Measurements from ENCODE around the gene HDAC11. TPM values are rescaled to one million over a fixed set of nuclear protein-coding genes. Genes with fewer than 3 reads are reported as not detected.
A peak's percentile ranks its signal among the peaks of the same experiment; 100 is the strongest.
"Not testable (repeated sequence)": the region's sequence is repeated elsewhere in the genome, so short reads cannot be mapped to it uniquely, and the experiment has no call there.

HDAC11 gene
- total RNA-seq, 4 donors from 2014 or later: 7.4 to 20.6 (median 11.7) TPM

- no peaks in the 10 kb centered on the region for H3K27me3 ChIP-seq
- H3K4me1 ChIP-seq: no peaks in the 10 kb centered on the region
- intact Hi-C loops (cut with DNase I; ENCODE audit: low total_unique reads): no loop called here
- H3K4me3 ChIP-seq: no peak overlapping the region
- H3K9me3 ChIP-seq: no peaks in the 10 kb centered on the region
- TF ChIP-seq CTCF (IDR thresholded peaks at IDR 0.05): no peak
- TF ChIP-seq POLR2A (IDR thresholded peaks at IDR 0.05): no peak
- no peaks in the 10 kb centered on the region for H3K36me3 ChIP-seq
- no peak for DNase-seq
- H3K27ac ChIP-seq: no peak overlapping the region
Measured at GRCh38 chr3:13440204-13440817, 39.8 kb upstream of the HDAC11 start.

- H3K27me3 ChIP-seq; H3K36me3 ChIP-seq; H3K27ac ChIP-seq; DNase-seq; H3K9me3 ChIP-seq; H3K4me1 ChIP-seq; intact Hi-C loops (cut with DNase I; ENCODE audit: low total_unique reads); H3K4me3 ChIP-seq: not testable (repeated sequence)
Measured at GRCh38 chr3:13442882-13443281, 37.2 kb upstream of the HDAC11 start.

- H3K4me3 ChIP-seq: peak overlapping the region; percentile 45 to 51
- H3K36me3 ChIP-seq: no peaks in the 10 kb centered on the region
- intact Hi-C loops (cut with DNase I; ENCODE audit: low total_unique reads): loop anchor here (10.0 kb wide), 1 partner anchor 356 kb away; no protein-coding TSS in a partner anchor
- DNase-seq: peak in 1 of 2 donors; percentile 22
- TF ChIP-seq POLR2A (IDR thresholded peaks at IDR 0.05) (no peak), CTCF (IDR thresholded peaks at IDR 0.05) (no peak)
- no peaks in the 10 kb centered on the region for H3K27me3 ChIP-seq
- no peaks in the 10 kb centered on the region for H3K4me1 ChIP-seq
- H3K9me3 ChIP-seq: no peaks in the 10 kb centered on the region
- H3K27ac ChIP-seq: peak overlapping the region; percentile 74 to 95
Measured at GRCh38 chr3:13451301-13451673, 28.8 kb upstream of the HDAC11 start.

GRCh38 chr3:13452490-13453335, 27.4 kb upstream of the HDAC11 start:
- no peaks in the 10 kb centered on the region for H3K27me3 ChIP-seq
- intact Hi-C loops (cut with DNase I; ENCODE audit: low total_unique reads): loop anchor here (10.0 kb wide), 1 partner anchor 358 kb away; no protein-coding TSS in a partner anchor
- peak overlapping the region in 1 of 2 donors; percentile 45 for H3K4me3 ChIP-seq
- H3K9me3 ChIP-seq: no peaks in the 10 kb centered on the region
- no peak for DNase-seq
- H3K4me1 ChIP-seq: no peaks in the 10 kb centered on the region
- TF ChIP-seq POLR2A (IDR thresholded peaks at IDR 0.05): no peak
- TF ChIP-seq CTCF (IDR thresholded peaks at IDR 0.05): peak; percentile 55 to 70 (median 62)
- peak overlapping the region; percentile 74 to 95 for H3K27ac ChIP-seq
- no peaks in the 10 kb centered on the region for H3K36me3 ChIP-seq

- Histone ChIP-seq H3K4me1 (no peaks in the 10 kb centered on the region), H3K9me3 (no peaks in the 10 kb centered on the region), H3K27me3 (no peaks in the 10 kb centered on the region), H3K36me3 (no peaks in the 10 kb centered on the region), H3K27ac (no peak overlapping the region), H3K4me3 (no peak overlapping the region)
- intact Hi-C loops (cut with DNase I; ENCODE audit: low total_unique reads): loop anchor here (10.0 kb wide), 1 partner anchor 361 kb away; no protein-coding TSS in a partner anchor
- TF ChIP-seq POLR2A (IDR thresholded peaks at IDR 0.05) (no peak), CTCF (IDR thresholded peaks at IDR 0.05) (no peak)
- DNase-seq: no peak
Measured at GRCh38 chr3:13455644-13456043, 24.5 kb upstream of the HDAC11 start.

Data from uterus (tissue), 4 donors.